GM19324 (cell line): Measurements from ENCODE around the gene RCL1.
"Not testable (repeated sequence)": the region's sequence is repeated elsewhere in the genome, so short reads cannot be mapped to it uniquely, and the experiment has no call there.

Experiments
- ATAC-seq: cut with Tn5 transposase; IDR thresholded peaks from one replicate; pipeline ENCODE4 v1.9.1; 2021; ENCODE audit warnings: mild to moderate bottlenecking, moderate library complexity; ENCODE audit not compliant: unreplicated experiment, low FRiP score

RCL1 gene

GRCh38 chr9:4864698-4865097 lies 72.0 kb downstream of the RCL1 start:
- no peak for ATAC-seq

GRCh38 chr9:4865681-4866080 lies 72.9 kb downstream of the RCL1 start:
- ATAC-seq = no peak

DNA sequence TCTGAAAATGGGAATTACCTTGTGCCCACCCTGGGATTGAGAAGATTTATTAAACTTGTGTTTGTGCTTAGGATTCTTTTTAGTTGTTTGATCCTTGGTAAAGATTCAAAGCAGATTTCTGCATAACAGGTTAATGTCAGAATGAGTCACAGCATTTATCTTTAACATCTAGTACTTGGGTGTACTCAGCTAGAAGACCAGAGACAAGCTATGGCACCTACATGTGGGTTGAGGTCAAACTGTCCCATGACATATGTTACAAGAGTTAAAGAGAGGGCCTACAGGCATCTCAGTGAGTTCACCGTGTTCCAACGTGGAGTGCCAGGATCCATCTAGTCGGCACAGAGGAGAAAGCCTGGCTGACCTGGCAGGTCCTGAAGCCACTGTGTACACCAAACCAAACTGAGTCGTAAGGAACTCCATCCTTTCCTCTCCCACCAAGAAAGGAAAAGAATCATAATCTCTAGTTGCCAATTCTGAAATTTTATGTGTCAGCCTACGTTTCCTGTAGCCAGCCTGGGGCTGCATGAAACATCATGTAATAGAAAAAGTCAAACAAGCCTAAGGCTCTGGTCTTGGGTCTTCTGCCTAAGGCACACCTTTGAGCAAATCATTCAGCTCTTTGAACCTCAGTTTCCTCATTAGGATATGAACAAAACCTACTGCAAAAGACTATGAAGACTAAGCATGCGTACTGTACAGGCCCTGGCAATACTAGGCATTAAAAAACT lies 73.7 kb downstream of the RCL1 start:
- no peak for ATAC-seq

DNA sequence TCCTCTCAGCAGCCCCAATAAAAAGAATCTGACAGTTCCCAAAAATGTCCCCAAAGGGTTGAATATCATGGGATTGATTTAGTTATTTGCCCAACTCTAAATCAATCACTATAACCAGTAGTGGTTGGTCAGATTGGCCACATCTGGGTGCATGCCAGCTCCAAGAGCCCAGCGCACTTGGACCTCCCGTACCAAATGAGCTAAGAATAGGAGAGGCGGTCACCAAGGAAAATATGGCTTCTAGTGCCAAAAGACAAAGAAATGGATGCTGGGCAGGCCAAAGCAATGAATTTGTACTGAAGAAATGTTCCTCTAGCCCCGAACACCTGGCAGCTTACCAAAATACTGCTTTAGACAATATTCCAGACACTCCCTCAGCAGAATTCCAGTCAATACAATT lies 80.3 kb downstream of the RCL1 start:
- no peak for ATAC-seq

- no peak for ATAC-seq
These were observed 82.8 kb downstream of the RCL1 start for GRCh38 chr9:4875559-4875958.

DNA sequence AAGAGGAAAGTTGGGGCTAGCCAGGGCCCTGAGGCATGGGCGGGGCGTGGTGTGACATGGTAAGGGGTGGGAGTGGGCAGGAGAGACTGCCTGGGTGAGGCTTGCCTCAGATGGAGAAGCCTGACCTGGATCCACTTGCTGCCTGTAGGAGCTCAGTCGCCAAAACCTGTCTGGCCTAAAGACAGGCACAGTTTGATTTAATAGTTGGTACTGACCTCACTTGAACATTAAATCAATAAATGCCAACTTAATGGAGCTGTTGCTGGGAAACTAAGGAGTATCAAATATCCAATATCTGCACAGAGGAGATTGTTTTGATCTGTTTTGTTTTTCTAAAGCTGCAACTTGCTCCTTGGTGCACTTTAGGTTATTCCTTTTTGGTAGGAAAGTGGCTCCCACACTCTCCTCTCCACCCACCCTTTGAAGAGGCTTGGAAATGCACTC lies 86.4 kb downstream of the RCL1 start:
- ATAC-seq = no peak

DNA sequence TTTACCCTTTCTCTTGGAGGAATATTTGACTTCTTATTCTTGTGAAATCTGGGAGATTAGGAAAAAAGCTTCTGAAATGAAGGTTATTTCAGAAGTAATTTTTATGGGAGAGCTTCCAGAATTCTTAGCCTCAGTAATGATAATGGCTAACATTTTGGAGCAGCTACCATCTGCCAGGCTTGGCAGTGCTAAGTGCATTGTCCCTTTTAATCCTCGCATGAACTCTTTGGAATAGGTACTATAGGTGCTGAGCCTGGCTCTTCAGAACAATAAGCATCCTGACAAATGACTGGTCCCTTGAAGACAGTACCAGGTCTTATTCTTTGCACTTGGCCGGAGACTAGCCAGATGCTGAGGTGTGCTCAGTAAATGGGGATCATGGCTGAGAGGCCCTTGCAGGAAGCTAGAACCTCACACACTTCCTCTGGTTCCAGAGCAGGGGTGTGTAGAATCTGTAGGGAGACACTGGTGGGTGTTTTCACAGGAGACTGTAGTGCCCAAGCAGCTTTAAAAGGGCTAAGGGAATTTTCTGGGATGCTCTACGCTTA lies 90.7 kb downstream of the RCL1 start:
- no peak for ATAC-seq

- ATAC-seq = peak; percentile 85
These were observed 94.0 kb downstream of the RCL1 start for GRCh38 chr9:4886698-4887097.

- ATAC-seq = no peak
These were observed 94.8 kb downstream of the RCL1 start for GRCh38 chr9:4887556-4887955.

- no peak for ATAC-seq
These were observed 97.5 kb downstream of the RCL1 start for GRCh38 chr9:4890242-4890641.

- no peak for ATAC-seq
These were observed 98.2 kb downstream of the RCL1 start for GRCh38 chr9:4890929-4891328.

DNA sequence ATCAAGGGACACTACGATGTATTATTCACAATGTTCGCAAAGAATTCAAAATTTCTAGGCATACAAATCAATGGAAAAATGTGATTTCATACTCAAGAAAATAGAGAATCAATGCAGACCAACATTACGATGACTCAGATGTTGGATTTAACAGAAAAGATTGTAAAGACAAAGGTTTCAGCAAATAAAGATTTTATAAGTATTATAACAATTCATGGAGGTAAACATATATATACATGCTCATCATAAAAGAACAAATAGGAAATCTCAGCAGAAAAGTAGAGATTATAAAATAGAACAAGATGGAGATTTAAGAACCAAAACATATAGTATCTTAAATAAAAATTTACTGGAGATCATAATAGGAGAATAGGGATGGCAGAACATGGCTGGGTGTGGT lies 98.9 kb downstream of the RCL1 start:
- no peak for ATAC-seq

GRCh38 chr9:4892501-4893194 lies 99.9 kb downstream of the RCL1 start:
- ATAC-seq = no peak

- ATAC-seq = no peak
These were observed 101.3 kb downstream of the RCL1 start for GRCh38 chr9:4894076-4894475.

- not testable (repeated sequence) for ATAC-seq
These were observed 107.1 kb downstream of the RCL1 start for GRCh38 chr9:4899853-4900252.

- ATAC-seq = not testable (repeated sequence)
These were observed 108.8 kb downstream of the RCL1 start for GRCh38 chr9:4901401-4902134.

DNA sequence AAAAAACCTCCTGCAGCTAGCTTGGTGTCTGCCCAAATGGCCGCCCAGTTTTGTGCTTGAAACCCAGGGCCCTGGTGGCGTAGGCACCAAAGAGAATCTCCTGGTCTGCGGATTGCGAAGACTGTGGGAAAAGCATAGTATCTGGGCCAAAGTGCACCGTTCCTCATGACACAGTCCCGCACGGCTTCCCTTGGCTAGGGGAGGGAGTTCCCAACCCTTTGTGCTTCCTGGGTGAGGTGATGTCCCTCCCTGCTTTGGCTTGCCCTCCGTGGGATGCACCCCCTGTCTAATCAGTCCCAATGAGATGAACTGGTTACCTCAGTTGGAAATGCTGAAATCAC lies 109.4 kb downstream of the RCL1 start:
- ATAC-seq = no peak

DNA sequence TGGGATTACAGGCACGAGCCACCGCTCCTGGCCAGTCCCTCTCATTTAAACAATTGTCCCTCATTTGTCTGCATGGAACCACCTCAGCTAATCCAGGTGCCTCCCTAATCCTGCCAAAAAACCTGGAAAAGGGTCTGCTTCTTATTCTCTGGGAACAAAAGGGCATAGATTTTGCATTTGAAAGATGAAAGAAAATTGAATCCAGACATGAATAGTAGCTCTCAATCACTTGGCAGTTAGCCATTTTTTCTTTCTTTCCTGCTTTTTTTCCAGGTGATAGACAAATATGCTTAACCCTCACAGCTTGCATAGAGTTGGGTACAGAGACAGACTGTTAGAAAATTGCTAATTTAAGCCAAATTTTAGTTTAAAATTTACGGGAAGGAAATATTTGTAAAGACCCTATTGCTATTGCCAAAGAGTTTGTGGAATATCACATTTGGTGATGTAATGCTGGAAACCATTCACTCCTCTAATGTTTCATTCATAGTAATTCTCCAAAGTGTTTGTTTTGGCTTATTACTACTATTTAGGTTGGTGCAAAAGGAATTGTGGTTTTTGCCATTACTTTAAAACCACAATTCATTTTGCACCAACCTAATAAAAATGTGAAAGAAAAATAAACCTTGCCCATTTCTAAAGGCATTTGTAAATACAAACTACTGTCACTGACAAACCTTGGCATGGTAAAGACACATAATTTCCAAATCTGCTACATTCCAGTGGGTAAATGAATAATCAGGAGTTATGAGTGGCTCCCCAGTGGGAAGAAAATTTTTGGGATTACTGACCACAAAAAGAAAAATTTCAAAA lies 111.8 kb downstream of the RCL1 start:
- ATAC-seq = no peak

DNA sequence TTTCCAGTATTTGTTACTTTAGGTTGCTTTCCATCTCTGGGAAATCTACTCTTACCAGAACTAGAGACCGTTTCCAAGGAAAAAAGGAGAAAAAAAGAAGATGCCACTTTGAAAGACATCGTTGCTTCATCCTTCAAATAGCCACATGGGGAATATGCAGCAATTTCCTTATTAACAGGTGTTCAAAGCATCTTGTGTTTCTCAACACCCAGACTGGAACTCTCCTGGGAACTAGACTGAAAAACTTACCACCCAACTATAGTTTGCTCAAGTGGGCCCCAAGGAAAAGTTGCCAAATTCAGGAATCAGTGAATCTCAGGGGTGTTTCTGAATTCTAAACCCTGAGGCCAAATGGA lies 112.4 kb downstream of the RCL1 start:
- no peak for ATAC-seq
